Naive B cell (primary cell): ENCODE measurements around the gene NAV2. TPM values are rescaled to one million over a fixed set of nuclear protein-coding genes. Genes with fewer than 3 reads are reported as not detected.

ENCODE experiments used
- ATAC-seq, 2 donors: fragments of 150-1000 bp; cut with Tn5 transposase; 2 replicates each; pipeline ENCODE4 v1.10.0; 2021; ENCODE audit warnings: low read depth in 2 of 2, mild to moderate bottlenecking in 2 of 2, moderate library complexity in 2 of 2
- DNase-seq: peaks from one replicate; pipeline ENCODE4 v3.0.0; 2022
- H3K27ac Mint-ChIP-seq, 6 donors: one replicate each; pipeline ENCODE4 v1.8.0; 2020 to 2022; ENCODE audit warnings: mild to moderate bottlenecking in 6 of 6, mixed read lengths in 6 of 6, moderate library complexity in 5 of 6, inconsistent platforms in 2 of 6
- H3K27me3 Mint-ChIP-seq, 3 donors: one replicate each; pipeline ENCODE4 v1.8.0; 2021 to 2022; ENCODE audit warnings: mixed read lengths in 3 of 3, mild to moderate bottlenecking in 1 of 3
- H3K36me3 Mint-ChIP-seq, 2 donors: one replicate each; pipeline ENCODE4 v1.8.0; 2020 to 2022; ENCODE audit warnings: mixed read lengths in 2 of 2, inconsistent platforms in 1 of 2, mild to moderate bottlenecking in 1 of 2
- H3K4me1 Mint-ChIP-seq, 3 donors: one replicate each; pipeline ENCODE4 v1.8.0; 2020 to 2022; ENCODE audit warnings: mixed read lengths in 3 of 3, inconsistent platforms in 1 of 3, mild to moderate bottlenecking in 1 of 3, moderate library complexity in 1 of 3
- H3K4me3 Mint-ChIP-seq, 8 donors: one replicate each; pipeline ENCODE4 v1.8.0; 2020 to 2022; ENCODE audit warnings: mild to moderate bottlenecking in 8 of 8, mixed read lengths in 8 of 8, moderate library complexity in 8 of 8, inconsistent platforms in 2 of 8
- H3K9me3 Mint-ChIP-seq, 7 donors: one replicate each; pipeline ENCODE4 v1.8.0; 2020 to 2022; ENCODE audit warnings: mixed read lengths in 7 of 7, mild to moderate bottlenecking in 5 of 7, inconsistent platforms in 2 of 7, moderate library complexity in 1 of 7
- polyA plus RNA-seq, 6 donors: library from polyadenylated mRNA; unstranded; fragments of 300-500 nt; fragmentation: Illumina TruSeq; gene quantifications; one replicate each; pipeline ENCODE4 v1.2.3, GENCODE V29; 2021; ENCODE audit warnings: low read depth in 6 of 6

Gene NAV2
- polyA plus RNA-seq, 6 donors from 2014 or later = 0.90 to 3.2 (median 0.94) TPM; not detected in 3

DNA sequence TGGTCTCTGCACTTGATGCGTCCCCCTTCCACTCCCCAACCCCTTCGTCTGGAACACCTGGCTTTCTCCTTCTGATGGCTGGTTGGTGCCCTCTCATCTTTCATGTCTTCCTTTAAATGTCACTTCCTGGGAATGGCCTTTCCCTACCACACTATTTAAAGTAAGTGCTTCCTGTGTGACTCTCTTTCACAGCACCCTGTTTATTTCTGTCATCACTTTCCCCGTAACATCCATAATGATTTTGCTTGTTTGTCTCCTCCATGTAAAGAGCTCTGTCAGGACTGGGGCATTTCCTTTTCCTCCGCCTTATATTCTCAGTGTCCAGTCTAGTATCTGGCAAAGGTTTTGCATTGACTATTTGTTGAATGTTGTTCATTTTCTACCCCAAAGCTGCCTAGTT lies 304.7 kb downstream of the NAV2 start:
- no peak for ATAC-seq
- Mint-ChIP-seq H3K4me1 (peaks cover 0 to 2% (median 0%) of the 10 kb centered on the region in 3 donors), H3K36me3 (no peaks in the 10 kb centered on the region), H3K27ac (no peak overlapping the region), H3K9me3 (no peaks in the 10 kb centered on the region), H3K27me3 (no peaks in the 10 kb centered on the region), H3K4me3 (no peak overlapping the region)
- no peak for DNase-seq

- DNase-seq = no peak
- ATAC-seq = no peak
- Mint-ChIP-seq H3K27ac (no peak overlapping the region), H3K4me3 (no peak overlapping the region), H3K27me3 (no peaks in the 10 kb centered on the region), H3K9me3 (no peaks in the 10 kb centered on the region), H3K4me1 (no peaks in the 10 kb centered on the region), H3K36me3 (no peaks in the 10 kb centered on the region)
These were observed 307.6 kb downstream of the NAV2 start for GRCh38 chr11:20020198-20020597.

DNA sequence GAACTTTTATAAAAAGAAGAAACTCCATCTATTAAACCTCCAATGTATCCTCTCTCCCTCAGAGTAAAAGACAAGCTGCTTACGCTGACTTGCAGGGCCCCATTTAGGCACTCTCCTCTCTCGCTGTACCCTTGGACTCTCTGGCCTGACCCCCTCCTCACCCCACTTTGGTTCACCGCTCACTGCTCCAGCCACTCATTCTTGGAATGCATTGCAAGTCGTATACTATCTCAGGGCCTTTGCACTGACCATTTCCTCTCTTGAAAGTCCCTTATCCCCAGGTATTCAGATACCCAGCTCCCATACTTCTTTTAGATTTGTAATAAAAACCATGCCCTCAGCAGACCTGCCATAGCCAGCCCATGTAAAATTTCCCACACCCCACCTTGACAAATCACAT lies 308.1 kb downstream of the NAV2 start:
- H3K4me1 Mint-ChIP-seq = no peaks in the 10 kb centered on the region
- no peaks in the 10 kb centered on the region for H3K27me3 Mint-ChIP-seq
- H3K27ac Mint-ChIP-seq = no peak overlapping the region
- H3K36me3 Mint-ChIP-seq = no peaks in the 10 kb centered on the region
- H3K9me3 Mint-ChIP-seq = no peaks in the 10 kb centered on the region
- ATAC-seq (no peak), DNase-seq (no peak)
- no peak overlapping the region for H3K4me3 Mint-ChIP-seq

DNA sequence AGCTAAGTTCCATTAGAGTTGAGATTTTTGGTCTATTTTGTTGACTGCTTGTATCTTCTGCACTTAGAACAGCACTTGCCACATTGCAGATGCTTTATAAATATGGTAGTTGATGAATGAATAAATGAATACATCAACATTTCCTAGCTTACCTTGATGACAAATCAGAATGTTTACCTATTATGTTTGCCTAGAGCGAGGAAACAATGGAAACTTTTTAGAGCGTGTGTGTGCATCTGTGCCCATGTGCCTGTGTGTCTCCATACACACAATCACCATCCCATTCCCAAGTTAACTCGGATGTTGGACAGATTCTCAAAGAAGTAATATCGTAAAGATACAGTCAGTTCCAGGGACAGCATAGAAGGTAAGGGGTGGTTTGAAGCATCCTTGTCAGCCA lies 308.6 kb downstream of the NAV2 start:
- no peak for DNase-seq
- Mint-ChIP-seq H3K4me3 (no peak overlapping the region), H3K27me3 (no peaks in the 10 kb centered on the region), H3K4me1 (no peaks in the 10 kb centered on the region), H3K36me3 (no peaks in the 10 kb centered on the region), H3K9me3 (no peaks in the 10 kb centered on the region), H3K27ac (no peak overlapping the region)
- ATAC-seq = no peak

DNA sequence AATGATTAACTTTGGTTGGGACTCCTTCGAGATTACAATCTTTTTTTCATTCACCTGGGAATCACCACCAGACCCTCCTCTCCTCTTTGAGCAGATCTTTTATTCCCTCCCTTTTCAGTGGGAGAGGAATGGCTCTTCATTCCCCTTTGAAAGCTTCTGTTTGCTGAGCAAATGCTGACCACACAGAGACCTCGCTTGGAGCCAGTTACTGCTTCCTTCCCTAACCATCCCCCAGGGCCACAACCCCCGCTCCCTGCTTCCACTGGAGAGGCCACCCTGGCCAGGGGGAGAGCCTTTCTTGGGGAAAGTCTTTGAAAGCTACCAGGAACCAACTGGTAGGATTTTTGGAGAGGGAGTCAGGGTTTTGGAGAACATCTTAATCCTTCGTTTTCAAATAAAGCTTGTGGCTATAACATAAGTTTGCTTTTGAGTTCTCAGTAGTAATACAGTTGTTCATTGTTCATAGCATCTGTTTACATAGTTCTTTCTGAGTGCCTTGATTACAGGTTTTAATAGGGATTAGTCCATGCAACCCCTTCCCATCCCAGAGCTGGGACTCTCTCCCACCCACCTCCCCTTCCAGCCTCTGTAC lies 309.2 kb downstream of the NAV2 start:
- no peaks in the 10 kb centered on the region for H3K9me3 Mint-ChIP-seq
- no peaks in the 10 kb centered on the region for H3K4me1 Mint-ChIP-seq
- no peaks in the 10 kb centered on the region for H3K27me3 Mint-ChIP-seq
- no peaks in the 10 kb centered on the region for H3K36me3 Mint-ChIP-seq
- ATAC-seq (no peak), DNase-seq (no peak)
- H3K27ac Mint-ChIP-seq = peak overlapping the region in 1 of 6 donors; percentile 7
- H3K4me3 Mint-ChIP-seq = no peak overlapping the region

GRCh38 chr11:20022363-20023081 lies 309.9 kb downstream of the NAV2 start:
- no peaks in the 10 kb centered on the region for H3K36me3 Mint-ChIP-seq
- no peak overlapping the region for H3K4me3 Mint-ChIP-seq
- H3K27ac Mint-ChIP-seq = no peak overlapping the region
- H3K9me3 Mint-ChIP-seq = no peaks in the 10 kb centered on the region
- no peak for DNase-seq
- no peak for ATAC-seq
- no peaks in the 10 kb centered on the region for H3K4me1 Mint-ChIP-seq
- no peaks in the 10 kb centered on the region for H3K27me3 Mint-ChIP-seq

DNA sequence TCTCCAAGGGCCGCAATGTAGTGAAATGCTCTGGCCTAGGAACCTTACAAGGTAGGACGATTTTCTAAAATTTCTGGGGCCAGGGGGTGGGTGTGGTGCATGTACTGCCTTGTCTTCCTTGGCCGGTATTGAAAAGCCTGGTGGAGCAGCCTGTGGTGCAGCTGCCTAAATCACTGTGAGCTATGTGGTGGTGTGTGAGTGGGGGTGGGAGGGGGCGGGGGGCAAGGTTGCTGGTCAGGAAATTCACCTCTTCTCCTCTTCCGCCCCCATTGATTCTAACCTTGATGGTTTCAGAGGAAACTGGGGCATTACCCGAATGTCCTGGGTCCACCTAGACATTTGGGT lies 310.4 kb downstream of the NAV2 start:
- H3K4me3 Mint-ChIP-seq = no peak overlapping the region

DNA sequence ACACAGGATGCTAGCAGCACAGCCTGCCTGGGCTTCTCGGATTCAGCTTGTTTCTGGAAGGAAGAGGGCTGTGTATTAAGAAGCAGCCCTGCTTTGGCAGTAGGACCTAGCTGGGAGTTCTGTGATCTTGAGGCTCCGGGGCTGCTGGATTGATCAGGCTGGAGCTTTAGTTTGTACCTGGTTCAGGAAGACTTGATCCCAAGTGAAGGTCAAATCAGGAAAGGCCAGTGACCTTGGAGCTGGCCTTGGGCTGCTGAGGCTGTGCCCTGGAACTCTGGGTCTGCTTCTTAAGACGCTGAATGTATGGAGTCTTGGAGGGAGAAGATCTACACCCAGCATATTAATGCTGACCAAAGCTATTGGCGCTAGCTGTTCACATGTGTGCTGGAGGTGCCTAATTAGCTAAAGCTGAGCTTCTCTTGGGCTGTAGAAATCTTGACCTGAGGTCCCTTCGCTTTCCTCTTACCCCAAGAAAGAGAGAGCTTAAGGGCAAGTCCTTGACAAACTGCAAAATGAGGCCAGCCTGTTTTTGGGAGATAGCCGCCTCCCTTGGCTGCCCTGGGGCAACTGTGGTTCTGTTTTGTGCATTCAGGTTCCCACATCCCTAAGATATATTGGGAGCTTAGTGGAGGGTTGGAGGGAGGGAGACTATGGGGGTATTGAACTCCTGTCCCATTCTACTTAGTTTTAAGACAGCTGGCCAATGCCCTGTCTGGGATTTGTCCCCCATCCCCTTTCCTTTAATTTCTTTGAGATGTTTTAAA lies 311.7 kb downstream of the NAV2 start:
- ATAC-seq (no peak), DNase-seq (no peak)
- H3K4me1 Mint-ChIP-seq = no peaks in the 10 kb centered on the region
- H3K27me3 Mint-ChIP-seq = no peaks in the 10 kb centered on the region
- no peak overlapping the region for H3K4me3 Mint-ChIP-seq
- H3K36me3 Mint-ChIP-seq = no peaks in the 10 kb centered on the region
- no peaks in the 10 kb centered on the region for H3K9me3 Mint-ChIP-seq
- no peak overlapping the region for H3K27ac Mint-ChIP-seq

More for the DNA sequence above, 310.4 kb downstream of the NAV2 start:
- no peaks in the 10 kb centered on the region for H3K9me3 Mint-ChIP-seq
- H3K4me1 Mint-ChIP-seq = no peaks in the 10 kb centered on the region
- H3K36me3 Mint-ChIP-seq = no peaks in the 10 kb centered on the region
- H3K27ac Mint-ChIP-seq = no peak overlapping the region
- no peaks in the 10 kb centered on the region for H3K27me3 Mint-ChIP-seq
- no peak for ATAC-seq
- DNase-seq = no peak

DNA sequence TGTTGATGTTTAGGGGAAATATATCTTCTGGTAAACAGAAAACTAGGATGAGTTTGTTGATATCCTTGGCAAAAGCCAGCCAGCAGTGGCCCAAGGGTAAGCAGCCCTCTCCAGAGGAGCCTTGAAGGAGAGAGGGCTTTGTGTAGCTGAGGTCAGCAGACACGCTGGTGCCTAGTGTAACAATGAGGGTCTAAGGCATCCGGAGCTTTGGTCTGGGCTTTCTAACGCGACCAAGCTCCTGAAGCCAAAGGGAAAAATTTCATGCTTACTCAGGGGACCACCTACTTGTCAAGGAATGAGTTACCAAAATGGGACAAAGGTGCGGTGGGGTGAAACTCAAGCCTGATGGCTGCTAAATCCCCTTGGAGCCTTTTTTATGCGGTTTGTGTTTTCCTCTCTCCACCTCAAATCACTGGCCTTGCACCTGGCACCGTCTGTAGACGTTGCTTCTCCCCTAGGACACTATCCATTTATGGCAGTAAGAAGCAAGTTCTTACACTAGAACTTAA lies 312.7 kb downstream of the NAV2 start:
- Mint-ChIP-seq H3K27me3 (no peaks in the 10 kb centered on the region), H3K4me1 (no peaks in the 10 kb centered on the region), H3K27ac (peak overlapping the region in 1 of 6 donors; percentile 58), H3K36me3 (no peaks in the 10 kb centered on the region), H3K4me3 (no peak overlapping the region), H3K9me3 (no peaks in the 10 kb centered on the region)
- no peak for ATAC-seq
- no peak for DNase-seq

DNA sequence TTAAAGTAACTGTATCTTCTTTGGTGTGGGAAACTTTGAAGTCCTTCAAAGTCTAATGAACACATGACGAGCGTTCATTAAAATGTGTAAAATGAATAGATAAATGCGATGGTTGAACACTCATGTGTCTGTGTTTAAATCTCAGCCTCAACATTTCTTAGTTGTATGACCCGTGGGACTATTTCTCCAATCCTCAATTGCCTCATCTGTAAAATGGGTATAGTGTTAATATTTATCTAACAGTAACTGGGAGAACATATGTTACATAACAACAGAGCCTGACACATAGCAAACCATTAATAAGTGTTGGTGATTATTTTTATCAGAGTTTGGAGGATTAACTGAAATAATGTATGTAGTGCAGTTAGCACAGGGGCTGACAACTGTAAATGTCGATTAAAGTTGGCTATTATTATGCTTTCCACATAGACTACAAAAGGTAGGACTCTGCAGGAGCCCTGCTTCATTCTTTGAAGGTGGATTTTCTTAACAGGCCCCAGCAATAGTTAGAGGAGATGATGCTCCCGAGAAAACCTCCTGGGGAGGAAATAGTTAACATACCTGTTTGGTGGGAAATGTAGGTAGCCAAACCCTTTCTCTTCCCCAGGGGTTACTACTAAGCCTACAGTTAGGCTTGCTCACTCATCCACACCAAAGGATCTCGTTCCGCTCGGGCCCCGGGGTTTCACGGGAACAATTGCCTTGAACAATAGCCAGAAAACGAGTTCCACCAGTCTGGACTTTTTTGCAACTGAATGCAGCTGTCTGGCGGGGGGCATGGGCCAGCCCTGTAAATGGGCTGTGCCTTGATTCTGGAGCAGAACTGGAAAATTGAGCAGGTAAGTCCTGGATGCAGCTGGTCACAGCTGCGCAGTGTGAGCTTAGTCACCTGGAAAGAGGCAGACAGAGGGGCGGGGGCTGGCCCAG lies 314.3 kb downstream of the NAV2 start:
- H3K36me3 Mint-ChIP-seq = no peaks in the 10 kb centered on the region
- H3K9me3 Mint-ChIP-seq = no peaks in the 10 kb centered on the region
- DNase-seq (no peak), ATAC-seq (no peak)
- H3K27ac Mint-ChIP-seq = no peak overlapping the region
- H3K4me1 Mint-ChIP-seq = no peaks in the 10 kb centered on the region
- no peaks in the 10 kb centered on the region for H3K27me3 Mint-ChIP-seq
- H3K4me3 Mint-ChIP-seq = no peak overlapping the region

DNA sequence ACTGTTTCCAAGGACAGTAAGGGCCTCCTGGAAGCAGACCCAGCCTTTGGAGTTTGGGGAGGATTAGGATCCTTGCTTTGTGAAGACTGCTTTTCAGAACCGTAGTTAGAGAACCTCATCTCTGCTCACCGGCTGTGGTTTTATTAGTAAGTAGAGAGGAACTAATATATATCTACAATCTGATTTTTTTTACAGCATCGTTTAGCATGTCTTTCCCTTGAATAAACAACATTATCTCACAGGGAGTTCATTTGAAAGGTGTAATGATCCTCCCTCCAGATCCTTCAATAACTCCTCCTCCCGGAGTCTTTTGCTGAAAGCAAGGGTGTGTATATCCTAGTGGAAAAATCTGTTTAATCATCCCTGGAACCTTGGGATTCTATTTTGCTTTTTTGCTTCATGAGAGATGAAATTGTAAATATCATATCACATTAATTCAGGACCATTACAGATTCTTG lies 314.9 kb downstream of the NAV2 start:
- H3K9me3 Mint-ChIP-seq = no peaks in the 10 kb centered on the region
- H3K27ac Mint-ChIP-seq = no peak overlapping the region
- H3K4me1 Mint-ChIP-seq = no peaks in the 10 kb centered on the region
- no peak overlapping the region for H3K4me3 Mint-ChIP-seq
- no peak for ATAC-seq
- no peaks in the 10 kb centered on the region for H3K27me3 Mint-ChIP-seq
- H3K36me3 Mint-ChIP-seq = no peaks in the 10 kb centered on the region
- DNase-seq = no peak

DNA sequence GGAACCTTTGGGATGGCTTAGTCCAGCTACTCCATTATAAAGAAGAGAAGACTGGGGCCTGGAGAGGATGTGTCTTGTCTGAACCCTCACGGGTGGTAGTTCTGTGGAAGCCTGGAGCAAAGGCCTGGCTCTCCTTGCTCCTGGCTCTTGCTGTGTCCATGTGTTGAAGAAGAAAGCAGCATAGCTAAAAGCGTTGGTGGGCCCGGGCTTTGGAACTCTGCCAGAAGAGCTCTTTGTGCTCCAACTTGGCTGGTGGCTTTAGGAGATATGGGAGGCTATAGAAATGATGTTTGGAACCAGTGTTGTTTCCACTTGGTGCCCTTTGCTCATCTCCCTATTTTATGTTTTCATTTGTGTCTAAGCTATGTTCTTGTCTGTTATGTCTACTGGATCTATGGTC lies 316.6 kb downstream of the NAV2 start:
- Mint-ChIP-seq H3K9me3 (no peaks in the 10 kb centered on the region), H3K27me3 (no peaks in the 10 kb centered on the region), H3K4me3 (no peak overlapping the region), H3K4me1 (no peaks in the 10 kb centered on the region), H3K27ac (no peak overlapping the region), H3K36me3 (no peaks in the 10 kb centered on the region)
- ATAC-seq (no peak), DNase-seq (no peak)

GRCh38 chr11:20030472-20030871 lies 317.8 kb downstream of the NAV2 start:
- H3K27me3 Mint-ChIP-seq = peaks cover 0 to 9% (median 8%) of the 10 kb centered on the region in 3 donors
- no peaks in the 10 kb centered on the region for H3K36me3 Mint-ChIP-seq
- ATAC-seq (no peak), DNase-seq (no peak)
- no peak overlapping the region for H3K27ac Mint-ChIP-seq
- H3K4me1 Mint-ChIP-seq = no peaks in the 10 kb centered on the region
- H3K9me3 Mint-ChIP-seq = no peaks in the 10 kb centered on the region
- no peak overlapping the region for H3K4me3 Mint-ChIP-seq
